Esophagus muscularis mucosa (tissue), 3 donors: ENCODE measurements around the gene ATP1B2.

Source experiments
- CTCF ChIP-seq, 3 experiments: fragments of 200-600 bp in 2 of 3; fragments of 450-650 bp in 1 of 3; sonication (generic) in 2 of 3; IDR thresholded peaks; one replicate each; pipeline ENCODE4 v1.5.1; 2017 to 2019; ENCODE audit warnings: antibody characterized with exemption in 3 of 3, mild to moderate bottlenecking in 2 of 3, moderate library complexity in 1 of 3
- POLR2A ChIP-seq: fragments of 450-650 bp; IDR thresholded peaks from one replicate; pipeline ENCODE4 v1.6.1; 2017; ENCODE audit warnings: antibody characterized with exemption, moderate library complexity, mild to moderate bottlenecking, low read depth
- POLR2AphosphoS5 ChIP-seq, 2 donors: sonication (generic); formaldehyde crosslinking; IDR thresholded peaks; one replicate each; pipeline ENCODE4 v1.6.1; 2017; ENCODE audit warnings: antibody characterized with exemption in 2 of 2

DNA sequence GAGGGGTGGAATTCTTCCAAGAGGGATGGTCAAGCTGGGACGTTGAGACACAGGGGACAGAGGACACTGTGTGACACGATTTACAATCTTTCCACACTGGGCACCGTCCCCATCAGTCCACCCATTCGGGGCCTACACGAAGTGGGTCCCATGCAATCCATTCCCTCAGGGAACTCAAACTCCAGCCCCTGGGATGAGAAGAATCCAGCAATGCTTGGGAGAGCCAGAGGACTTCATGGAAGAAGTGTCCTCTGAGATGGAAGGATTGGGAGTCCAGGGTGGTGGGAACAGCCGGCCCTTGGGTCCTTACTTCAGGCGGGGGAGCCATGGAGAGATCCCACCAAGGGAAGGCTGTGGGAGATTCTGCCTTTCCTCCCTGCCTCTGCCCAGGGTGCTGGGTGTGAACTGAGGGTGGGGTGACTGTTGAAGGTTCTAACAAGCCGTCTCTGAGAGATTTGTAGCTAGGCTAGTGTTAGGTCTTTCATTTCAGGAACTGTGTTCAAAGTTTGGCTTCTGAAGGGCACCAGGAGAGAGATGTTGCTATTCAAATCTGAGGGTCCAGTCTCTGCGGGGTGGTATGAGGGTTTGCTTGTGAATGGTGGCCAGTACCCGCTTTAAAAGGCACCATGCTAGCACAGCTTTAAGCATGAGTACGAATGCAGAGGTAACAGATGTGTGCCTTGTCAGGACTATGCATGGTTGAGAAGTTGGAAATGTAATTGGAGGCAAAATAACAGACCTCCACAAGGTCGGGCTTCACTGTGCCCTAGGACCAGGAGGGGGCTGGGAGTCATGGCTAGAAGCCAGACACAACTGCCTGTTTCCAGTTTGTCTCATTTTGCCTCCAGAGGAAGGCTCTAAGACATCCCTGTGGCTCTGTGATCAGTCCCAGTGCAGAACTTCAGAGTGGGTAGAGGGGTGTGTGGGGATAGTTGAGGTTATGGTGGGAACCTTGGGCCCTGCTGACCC lies 1.9 kb downstream of the ATP1B2 start:
- TF ChIP-seq POLR2A = no peak
- TF ChIP-seq CTCF (IDR thresholded peaks at IDR 0.05) = no peak
- TF ChIP-seq POLR2AphosphoS5 (IDR thresholded peaks at IDR 0.05) = no peak
